ENCODE data around the gene EIF4H. TPM values are rescaled to one million over a fixed set of nuclear protein-coding genes. Genes with fewer than 3 reads are reported as not detected.

Gene EIF4H
- total RNA-seq, 3 donors from 2014 or later = 231 to 278 (median 274) TPM

- no peak overlapping the region for H3K4me3 ChIP-seq
- no peak for TF ChIP-seq CTCF (IDR thresholded peaks at IDR 0.05)
- H3K9me3 ChIP-seq = no peaks in the 10 kb centered on the region
- H3K36me3 ChIP-seq (ENCODE audit: low read depth) = peaks cover 15% of the 10 kb centered on the region
- ATAC-seq (no peak), DNase-seq (no peak)
- intact Hi-C loops (cut with DNase I, micrococcal nuclease) = loop anchor here in 1 of 2 donors (10.0 kb wide), 1 partner anchor 123 kb away; no protein-coding TSS in a partner anchor
- peaks cover 26% of the 10 kb centered on the region for H3K4me1 ChIP-seq (ENCODE audit: low read depth)
These were observed 13.9 kb downstream of the EIF4H start for GRCh38 chr7:74187915-74188675.

- Histone ChIP-seq H3K4me3 (no peak overlapping the region), H3K36me3 (ENCODE audit: low read depth) (peaks cover 32% of the 10 kb centered on the region), H3K9me3 (no peaks in the 10 kb centered on the region), H3K4me1 (ENCODE audit: low read depth) (peaks cover 7% of the 10 kb centered on the region)
- TF ChIP-seq CTCF (IDR thresholded peaks at IDR 0.05) = no peak
- ATAC-seq = no peak
- intact Hi-C loops (cut with DNase I, micrococcal nuclease) = no loop called here
- DNase-seq = no peak
These were observed 16.1 kb downstream of the EIF4H start for GRCh38 chr7:74190259-74190658.

- no peaks in the 10 kb centered on the region for H3K4me1 ChIP-seq (ENCODE audit: low read depth)
- no peak overlapping the region for H3K4me3 ChIP-seq
- TF ChIP-seq CTCF (IDR thresholded peaks at IDR 0.05) = no peak
- no peak for DNase-seq
- no peak for ATAC-seq
- peaks cover 32% of the 10 kb centered on the region for H3K36me3 ChIP-seq (ENCODE audit: low read depth)
- intact Hi-C loops (cut with DNase I, micrococcal nuclease) = no loop called here
- no peaks in the 10 kb centered on the region for H3K9me3 ChIP-seq
These were observed 17.1 kb downstream of the EIF4H start for GRCh38 chr7:74191231-74191630.

GRCh38 chr7:74193054-74193453, 18.9 kb downstream of the EIF4H start:
- intact Hi-C loops (cut with DNase I, micrococcal nuclease) = no loop called here
- Histone ChIP-seq H3K4me3 (no peak overlapping the region), H3K36me3 (ENCODE audit: low read depth) (peaks cover 32% of the 10 kb centered on the region), H3K9me3 (no peaks in the 10 kb centered on the region), H3K4me1 (ENCODE audit: low read depth) (no peaks in the 10 kb centered on the region)
- ATAC-seq = no peak
- no peak for DNase-seq
- TF ChIP-seq CTCF (IDR thresholded peaks at IDR 0.05) = no peak

GRCh38 chr7:74193913-74194312, 19.8 kb downstream of the EIF4H start:
- ATAC-seq (no peak), DNase-seq (no peak)
- Histone ChIP-seq H3K4me1 (ENCODE audit: low read depth) (no peaks in the 10 kb centered on the region), H3K36me3 (ENCODE audit: low read depth) (peaks cover 32% of the 10 kb centered on the region), H3K4me3 (no peak overlapping the region), H3K9me3 (no peaks in the 10 kb centered on the region)
- intact Hi-C loops (cut with DNase I, micrococcal nuclease) = no loop called here
- no peak for TF ChIP-seq CTCF (IDR thresholded peaks at IDR 0.05)
